Left ventricle myocardium inferior (tissue), 1 donor: ENCODE results near the gene COL5A2. TPM values are rescaled to one million over a fixed set of nuclear protein-coding genes. Genes with fewer than 3 reads are reported as not detected.

Experiments used
- DNase-seq: peaks from one replicate; pipeline ENCODE4 v3.0.0-alpha.2; 2020
- H3K27ac ChIP-seq: fragments of 200-600 bp; replicated peaks from 2 replicates; pipeline ENCODE4 v1.8.0; 2021
- H3K27me3 ChIP-seq: fragments of 200-600 bp; 2 replicates; pipeline ENCODE4 v1.8.0; 2021; ENCODE audit warnings: low read depth
- H3K36me3 ChIP-seq: fragments of 200-600 bp; 2 replicates; pipeline ENCODE4 v1.8.0; 2021
- H3K4me1 ChIP-seq: fragments of 200-600 bp; 2 replicates; pipeline ENCODE4 v1.8.0; 2021
- H3K4me3 ChIP-seq: fragments of 200-600 bp; 2 replicates; pipeline ENCODE4 v1.8.0; 2021; ENCODE audit warnings: mild to moderate bottlenecking, moderate library complexity
- H3K9me3 ChIP-seq: fragments of 200-600 bp; replicated peaks from 2 replicates; pipeline ENCODE4 v1.8.0; 2021
- intact Hi-C: fragments of 100-400 bp; cut with micrococcal nuclease; formaldehyde crosslinking; loops from one replicate; pipeline ENCODE4 v1.11.0; 2022
- long read RNA-seq: library from polyadenylated mRNA; unstranded; transcript quantifications from one replicate; pipeline ENCODE4 v2.0.0, GENCODE V29; 2021
- total RNA-seq: library from RNA; stranded (reverse); fragmentation: NEBNext Ultra II Directional; extraction: Animal tissue kit (Norgen Biotek cat#: 25700); gene quantifications from one replicate; pipeline ENCODE4 v1.2.1, GENCODE V29; 2021
- TF ChIP-seq, protein P1 (sequence below): fragments of 200-600 bp; IDR thresholded peaks from 2 replicates; pipeline ENCODE4 v1.8.0; 2021; ENCODE audit warnings: antibody characterized with exemption, mild to moderate bottlenecking, borderline replicate concordance
- donor health status: DM: no; HTN: yes; CAD: no; lungs with severe emphysema.

The COL5A2 gene
- total RNA-seq: 9.3 TPM
- long read RNA-seq, full-length matches to known transcripts: 2 of 10 reads
- long read RNA-seq, partial matches to known transcripts: 7 of 10 reads
- long read RNA-seq, other reads (novel, unspliced or antisense): 1 of 10 reads

DNA sequence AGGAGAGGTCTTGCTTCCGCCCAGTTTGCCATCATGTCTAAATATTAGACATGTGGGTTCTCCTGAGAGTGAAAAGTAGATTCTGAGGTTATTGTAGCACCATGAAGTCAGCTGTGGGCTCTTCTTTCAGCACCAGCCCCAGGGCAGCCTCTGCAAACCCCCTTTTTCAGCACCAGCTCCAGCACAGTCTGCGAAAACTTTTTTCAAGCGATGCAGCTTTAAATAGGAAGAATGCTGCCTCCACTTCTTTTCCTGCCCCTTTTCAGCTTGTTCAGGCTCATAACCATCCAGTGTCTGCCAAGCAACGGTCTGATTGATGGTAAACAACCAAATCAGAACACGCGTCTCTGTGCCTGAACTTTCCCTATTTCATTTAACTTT is at the start of gene COL5A2:
TSS of gene COL5A2 (minus strand) at position 192 of the 381 bp plus-strand sequence. CDS start at position 35, 157 bp downstream.
- no peaks in the 10 kb centered on the region for H3K36me3 ChIP-seq
- intact Hi-C loops: no loop called here
- TF ChIP-seq, protein P1, sequence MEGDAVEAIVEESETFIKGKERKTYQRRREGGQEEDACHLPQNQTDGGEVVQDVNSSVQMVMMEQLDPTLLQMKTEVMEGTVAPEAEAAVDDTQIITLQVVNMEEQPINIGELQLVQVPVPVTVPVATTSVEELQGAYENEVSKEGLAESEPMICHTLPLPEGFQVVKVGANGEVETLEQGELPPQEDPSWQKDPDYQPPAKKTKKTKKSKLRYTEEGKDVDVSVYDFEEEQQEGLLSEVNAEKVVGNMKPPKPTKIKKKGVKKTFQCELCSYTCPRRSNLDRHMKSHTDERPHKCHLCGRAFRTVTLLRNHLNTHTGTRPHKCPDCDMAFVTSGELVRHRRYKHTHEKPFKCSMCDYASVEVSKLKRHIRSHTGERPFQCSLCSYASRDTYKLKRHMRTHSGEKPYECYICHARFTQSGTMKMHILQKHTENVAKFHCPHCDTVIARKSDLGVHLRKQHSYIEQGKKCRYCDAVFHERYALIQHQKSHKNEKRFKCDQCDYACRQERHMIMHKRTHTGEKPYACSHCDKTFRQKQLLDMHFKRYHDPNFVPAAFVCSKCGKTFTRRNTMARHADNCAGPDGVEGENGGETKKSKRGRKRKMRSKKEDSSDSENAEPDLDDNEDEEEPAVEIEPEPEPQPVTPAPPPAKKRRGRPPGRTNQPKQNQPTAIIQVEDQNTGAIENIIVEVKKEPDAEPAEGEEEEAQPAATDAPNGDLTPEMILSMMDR: no peak
- no peaks in the 10 kb centered on the region for H3K27me3 ChIP-seq
- peak; percentile 16 for DNase-seq
- H3K27ac ChIP-seq: peak within 1 kb of the TSS; percentile 80
- peaks cover 5% of the 10 kb centered on the region for H3K9me3 ChIP-seq
- peaks cover 10% of the 10 kb centered on the region for H3K4me1 ChIP-seq
- H3K4me3 ChIP-seq: peak within 1 kb of the TSS; percentile 68

DNA sequence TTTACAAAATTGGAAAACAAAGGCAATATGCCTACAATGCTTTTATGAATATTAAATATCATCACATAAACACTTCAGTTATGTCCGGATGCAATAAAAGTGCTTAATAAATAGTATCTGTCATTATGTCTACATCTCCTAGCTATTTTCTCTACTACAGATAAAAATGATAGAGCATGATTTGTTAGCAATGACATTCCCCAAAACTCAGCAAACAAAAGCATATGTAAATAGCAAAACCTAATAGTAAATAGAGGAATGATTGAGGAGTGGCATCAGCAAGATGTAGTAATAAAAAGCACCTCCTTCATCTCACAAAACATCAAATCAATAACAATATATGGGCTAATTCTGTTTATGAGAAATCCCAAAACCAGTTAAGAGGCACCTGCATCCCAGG is 46.5 kb upstream of the COL5A2 start:
- H3K4me3 ChIP-seq: no peak overlapping the region
- H3K4me1 ChIP-seq: peaks cover 12% of the 10 kb centered on the region
- intact Hi-C loops: no loop called here
- DNase-seq: no peak
- TF ChIP-seq, protein P1: no peak
- H3K27ac ChIP-seq: no peak overlapping the region
- H3K27me3 ChIP-seq: no peaks in the 10 kb centered on the region
- H3K9me3 ChIP-seq: peaks cover 5% of the 10 kb centered on the region
- no peaks in the 10 kb centered on the region for H3K36me3 ChIP-seq

DNA sequence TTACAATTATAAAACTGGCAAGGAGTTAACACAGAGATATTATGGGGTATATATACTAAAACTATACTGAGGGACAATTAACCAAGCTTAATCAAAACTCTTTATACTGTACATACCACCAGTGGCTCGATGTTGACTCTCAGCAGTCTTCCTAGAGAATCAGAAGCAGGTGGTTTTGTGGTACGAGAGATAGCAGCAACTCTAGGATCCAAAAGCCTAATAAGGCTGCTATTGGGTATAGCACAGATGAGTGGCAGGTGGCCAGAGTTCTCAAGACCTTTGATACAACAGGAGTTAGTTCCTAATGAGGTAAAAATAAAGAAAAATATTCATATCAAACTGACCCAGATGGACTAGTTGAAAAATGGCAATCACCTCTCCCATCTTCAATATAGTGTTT is 45.5 kb upstream of the COL5A2 start:
- no peak overlapping the region for H3K27ac ChIP-seq
- H3K36me3 ChIP-seq: no peaks in the 10 kb centered on the region
- intact Hi-C loops: no loop called here
- TF ChIP-seq, protein P1: no peak
- H3K27me3 ChIP-seq: no peaks in the 10 kb centered on the region
- peaks cover 12% of the 10 kb centered on the region for H3K4me1 ChIP-seq
- H3K9me3 ChIP-seq: peaks cover 5% of the 10 kb centered on the region
- H3K4me3 ChIP-seq: no peak overlapping the region
- no peak for DNase-seq

- TF ChIP-seq, protein P1: no peak
These were observed 43.0 kb upstream of the COL5A2 start for GRCh38 chr2:189222468-189223105.

DNA sequence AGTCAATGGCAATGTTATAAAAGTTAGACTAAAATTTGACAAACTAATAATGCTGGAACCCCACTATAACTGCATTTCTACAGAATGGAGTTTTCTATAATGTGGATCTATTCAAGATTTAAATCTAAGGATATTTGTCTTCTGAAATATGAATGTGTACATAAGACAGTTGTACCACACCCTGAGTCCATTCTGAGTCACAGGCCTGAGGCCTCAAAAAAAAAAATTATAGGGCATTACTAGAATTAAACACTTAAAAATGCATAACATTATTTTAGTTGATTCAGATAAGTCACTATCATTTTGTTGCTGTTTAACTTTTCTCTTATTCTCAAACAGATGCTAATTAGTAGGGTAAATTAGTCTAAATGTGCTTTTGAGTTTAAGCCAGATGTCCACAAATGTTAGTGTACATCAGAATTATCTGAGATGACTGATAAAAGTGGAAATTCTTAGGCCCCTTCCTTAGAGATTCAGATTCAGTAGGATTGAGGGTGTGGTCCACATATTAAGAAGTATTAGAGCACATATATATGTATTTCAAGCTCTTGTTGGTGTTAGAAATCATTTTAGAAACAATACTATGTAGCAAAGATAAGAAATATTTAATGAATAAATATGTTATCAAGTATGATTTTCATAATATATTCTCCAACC is 42.4 kb upstream of the COL5A2 start:
- DNase-seq: no peak
- H3K36me3 ChIP-seq: no peaks in the 10 kb centered on the region
- H3K4me1 ChIP-seq: peaks cover 12% of the 10 kb centered on the region
- intact Hi-C loops: no loop called here
- H3K4me3 ChIP-seq: no peak overlapping the region
- H3K27ac ChIP-seq: no peak overlapping the region
- TF ChIP-seq, protein P1: no peak
- H3K27me3 ChIP-seq: no peaks in the 10 kb centered on the region
- H3K9me3 ChIP-seq: peaks cover 5% of the 10 kb centered on the region

More at GRCh38 chr2:189222468-189223105, 43.0 kb upstream of the COL5A2 start:
- peaks cover 12% of the 10 kb centered on the region for H3K4me1 ChIP-seq
- H3K4me3 ChIP-seq: no peak overlapping the region
- H3K27me3 ChIP-seq: no peaks in the 10 kb centered on the region
- H3K36me3 ChIP-seq: no peaks in the 10 kb centered on the region
- intact Hi-C loops: no loop called here
- peaks cover 5% of the 10 kb centered on the region for H3K9me3 ChIP-seq
- H3K27ac ChIP-seq: no peak overlapping the region
- peak; percentile 13 for DNase-seq
